ENCODE measurements around the gene KRT78.

GRCh38 chr12:52794479-52795331 lies 54.1 kb downstream of the KRT78 start:
- TF ChIP-seq POLR2A (IDR thresholded peaks at IDR 0.05; ENCODE audit: extremely low read depth, insufficient read length) (no peak), CTCF (IDR thresholded peaks at IDR 0.05; ENCODE audit: low read depth, low read length) (no peak), MAX (IDR thresholded peaks at IDR 0.05; ENCODE audit: low read depth, low read length) (no peak)

Measured in NB4 (cell line).